WTC11 (cell line): Measurements from ENCODE around the gene RFPL3.

Source experiments
- CREB1 ChIP-seq: sonication (generic); formaldehyde crosslinking; IDR thresholded peaks from 2 replicates; pipeline ENCODE4 v1.8.0; 2023; ENCODE audit warnings: mild to moderate bottlenecking, missing genetic modification reagents
- GRHL2 ChIP-seq: fragments of 250-450 bp; sonication (Bioruptor Pico); IDR thresholded peaks from 2 replicates; pipeline ENCODE4 v1.8.0; 2022; ENCODE audit warnings: mild to moderate bottlenecking, moderate library complexity; ENCODE audit not compliant: insufficient replicate concordance, severe bottlenecking
- JAZF1 ChIP-seq: fragments of 250-450 bp; sonication (Bioruptor Pico); IDR thresholded peaks from 2 replicates; pipeline ENCODE4 v1.9.0; 2021; ENCODE audit warnings: moderate library complexity, mild to moderate bottlenecking, inconsistent platforms
- MXD4 ChIP-seq: fragments of 250-450 bp; sonication (Bioruptor Pico); IDR thresholded peaks from 2 replicates; pipeline ENCODE4 v1.8.0; 2021; ENCODE audit warnings: mild to moderate bottlenecking, moderate library complexity, borderline replicate concordance
- MYBL2 ChIP-seq: sonication (generic); formaldehyde crosslinking; IDR thresholded peaks from 2 replicates; pipeline ENCODE4 v1.8.1; 2023; ENCODE audit warnings: mild to moderate bottlenecking, moderate library complexity, missing genetic modification reagents
- SP1 ChIP-seq: sonication (generic); formaldehyde crosslinking; conservative IDR thresholded peaks from 2 replicates; pipeline ENCODE4 v1.8.1; 2022; ENCODE audit warnings: missing genetic modification reagents
- ZBTB21 ChIP-seq: sonication (generic); formaldehyde crosslinking; IDR thresholded peaks from 2 replicates; pipeline ENCODE4 v1.8.1; 2023; ENCODE audit warnings: mild to moderate bottlenecking, missing genetic modification reagents, borderline replicate concordance
- ZNF396 ChIP-seq: fragments of 250-450 bp; sonication (Bioruptor Pico); IDR thresholded peaks from 2 replicates; pipeline ENCODE4 v1.8.0; 2021; ENCODE audit warnings: mild to moderate bottlenecking, moderate library complexity, borderline replicate concordance
- TF ChIP-seq, protein P1 (sequence below): fragments of 200-600 bp; IDR thresholded peaks from 2 replicates; pipeline ENCODE4 v1.8.0; 2022; ENCODE audit warnings: antibody characterized with exemption
- TF ChIP-seq, protein P2 (sequence below): sonication (generic); formaldehyde crosslinking; IDR thresholded peaks from 2 replicates; pipeline ENCODE4 v1.8.0; 2022; ENCODE audit warnings: mild to moderate bottlenecking, missing genetic modification reagents
- TF ChIP-seq, protein P3 (sequence below): sonication (generic); formaldehyde crosslinking; IDR thresholded peaks from 2 replicates; pipeline ENCODE4 v1.8.0; 2022; ENCODE audit warnings: missing genetic modification reagents
- TF ChIP-seq, protein P4 (sequence below): sonication (generic); formaldehyde crosslinking; IDR thresholded peaks from 2 replicates; pipeline ENCODE4 v1.8.1; 2023; ENCODE audit warnings: mild to moderate bottlenecking, missing genetic modification reagents, moderate library complexity

DNA sequence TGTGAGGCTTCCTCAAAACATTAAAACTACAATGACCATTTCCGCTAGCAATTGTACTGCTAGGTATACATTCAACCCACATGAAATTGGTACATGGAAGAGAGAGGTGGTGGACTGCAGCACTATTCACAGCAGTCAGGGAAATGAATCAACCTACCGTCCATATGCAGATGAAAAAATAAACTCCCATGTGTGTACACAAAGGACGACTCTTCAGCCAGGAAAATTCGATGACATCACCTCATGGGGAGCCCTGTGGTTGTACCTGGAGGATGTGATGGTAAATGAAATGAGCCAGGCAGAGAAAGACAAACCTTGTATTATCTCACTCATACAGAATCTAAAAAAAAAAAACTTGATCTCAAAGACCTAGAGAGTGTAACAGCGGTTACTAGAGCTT, 23.3 kb downstream of the RFPL3 start:
- no peak for TF ChIP-seq GRHL2 (CRISPR knock-in tag)
- TF ChIP-seq, protein P1, sequence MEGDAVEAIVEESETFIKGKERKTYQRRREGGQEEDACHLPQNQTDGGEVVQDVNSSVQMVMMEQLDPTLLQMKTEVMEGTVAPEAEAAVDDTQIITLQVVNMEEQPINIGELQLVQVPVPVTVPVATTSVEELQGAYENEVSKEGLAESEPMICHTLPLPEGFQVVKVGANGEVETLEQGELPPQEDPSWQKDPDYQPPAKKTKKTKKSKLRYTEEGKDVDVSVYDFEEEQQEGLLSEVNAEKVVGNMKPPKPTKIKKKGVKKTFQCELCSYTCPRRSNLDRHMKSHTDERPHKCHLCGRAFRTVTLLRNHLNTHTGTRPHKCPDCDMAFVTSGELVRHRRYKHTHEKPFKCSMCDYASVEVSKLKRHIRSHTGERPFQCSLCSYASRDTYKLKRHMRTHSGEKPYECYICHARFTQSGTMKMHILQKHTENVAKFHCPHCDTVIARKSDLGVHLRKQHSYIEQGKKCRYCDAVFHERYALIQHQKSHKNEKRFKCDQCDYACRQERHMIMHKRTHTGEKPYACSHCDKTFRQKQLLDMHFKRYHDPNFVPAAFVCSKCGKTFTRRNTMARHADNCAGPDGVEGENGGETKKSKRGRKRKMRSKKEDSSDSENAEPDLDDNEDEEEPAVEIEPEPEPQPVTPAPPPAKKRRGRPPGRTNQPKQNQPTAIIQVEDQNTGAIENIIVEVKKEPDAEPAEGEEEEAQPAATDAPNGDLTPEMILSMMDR, result no peak
- TF ChIP-seq MXD4, result no peak
- TF ChIP-seq, protein P2, sequence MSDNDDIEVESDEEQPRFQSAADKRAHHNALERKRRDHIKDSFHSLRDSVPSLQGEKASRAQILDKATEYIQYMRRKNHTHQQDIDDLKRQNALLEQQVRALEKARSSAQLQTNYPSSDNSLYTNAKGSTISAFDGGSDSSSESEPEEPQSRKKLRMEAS, result no peak
- TF ChIP-seq MYBL2 (CRISPR knock-in tag), result no peak
- no peak for TF ChIP-seq ZNF396 (CRISPR knock-in tag)
- no peak for TF ChIP-seq CREB1
- no peak for TF ChIP-seq JAZF1 (CRISPR knock-in tag)
- TF ChIP-seq SP1 (CRISPR knock-in tag), result no peak
- TF ChIP-seq ZBTB21 (CRISPR knock-in tag), result no peak
- TF ChIP-seq, protein P3, sequence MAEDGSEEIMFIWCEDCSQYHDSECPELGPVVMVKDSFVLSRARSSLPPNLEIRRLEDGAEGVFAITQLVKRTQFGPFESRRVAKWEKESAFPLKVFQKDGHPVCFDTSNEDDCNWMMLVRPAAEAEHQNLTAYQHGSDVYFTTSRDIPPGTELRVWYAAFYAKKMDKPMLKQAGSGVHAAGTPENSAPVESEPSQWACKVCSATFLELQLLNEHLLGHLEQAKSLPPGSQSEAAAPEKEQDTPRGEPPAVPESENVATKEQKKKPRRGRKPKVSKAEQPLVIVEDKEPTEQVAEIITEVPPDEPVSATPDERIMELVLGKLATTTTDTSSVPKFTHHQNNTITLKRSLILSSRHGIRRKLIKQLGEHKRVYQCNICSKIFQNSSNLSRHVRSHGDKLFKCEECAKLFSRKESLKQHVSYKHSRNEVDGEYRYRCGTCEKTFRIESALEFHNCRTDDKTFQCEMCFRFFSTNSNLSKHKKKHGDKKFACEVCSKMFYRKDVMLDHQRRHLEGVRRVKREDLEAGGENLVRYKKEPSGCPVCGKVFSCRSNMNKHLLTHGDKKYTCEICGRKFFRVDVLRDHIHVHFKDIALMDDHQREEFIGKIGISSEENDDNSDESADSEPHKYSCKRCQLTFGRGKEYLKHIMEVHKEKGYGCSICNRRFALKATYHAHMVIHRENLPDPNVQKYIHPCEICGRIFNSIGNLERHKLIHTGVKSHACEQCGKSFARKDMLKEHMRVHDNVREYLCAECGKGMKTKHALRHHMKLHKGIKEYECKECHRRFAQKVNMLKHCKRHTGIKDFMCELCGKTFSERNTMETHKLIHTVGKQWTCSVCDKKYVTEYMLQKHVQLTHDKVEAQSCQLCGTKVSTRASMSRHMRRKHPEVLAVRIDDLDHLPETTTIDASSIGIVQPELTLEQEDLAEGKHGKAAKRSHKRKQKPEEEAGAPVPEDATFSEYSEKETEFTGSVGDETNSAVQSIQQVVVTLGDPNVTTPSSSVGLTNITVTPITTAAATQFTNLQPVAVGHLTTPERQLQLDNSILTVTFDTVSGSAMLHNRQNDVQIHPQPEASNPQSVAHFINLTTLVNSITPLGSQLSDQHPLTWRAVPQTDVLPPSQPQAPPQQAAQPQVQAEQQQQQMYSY, result no peak
- TF ChIP-seq, protein P4, sequence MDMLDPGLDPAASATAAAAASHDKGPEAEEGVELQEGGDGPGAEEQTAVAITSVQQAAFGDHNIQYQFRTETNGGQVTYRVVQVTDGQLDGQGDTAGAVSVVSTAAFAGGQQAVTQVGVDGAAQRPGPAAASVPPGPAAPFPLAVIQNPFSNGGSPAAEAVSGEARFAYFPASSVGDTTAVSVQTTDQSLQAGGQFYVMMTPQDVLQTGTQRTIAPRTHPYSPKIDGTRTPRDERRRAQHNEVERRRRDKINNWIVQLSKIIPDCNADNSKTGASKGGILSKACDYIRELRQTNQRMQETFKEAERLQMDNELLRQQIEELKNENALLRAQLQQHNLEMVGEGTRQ, result no peak
